Panc1 (cell line): Measurements from ENCODE around the gene UQCC3. TPM values are rescaled to one million over a fixed set of nuclear protein-coding genes. Genes with fewer than 3 reads are reported as not detected.

ENCODE experiments used
- ATAC-seq: fragments of 200-7000 bp; cut with Tn5 transposase; 2 replicates; pipeline ENCODE4 v1.9.1; 2020; ENCODE audit warnings: mild to moderate bottlenecking, moderate library complexity
- BruUV-seq: library from RNA; stranded (reverse); fragments of 400-500 nt; replicated peaks from 2 replicates; lab custom pipeline; 2021; lab: Mats Ljungman, UMichigan
- CTCF ChIA-PET: fragments of 300-600 bp; sonication (Branson Sonifier 250); formaldehyde crosslinking; loops from one replicate; lab custom pipeline; 2022; ENCODE audit warnings: antibody characterized with exemption; lab: Charles Lee
- POLR2A ChIA-PET: fragments of 300-600 bp; sonication (Branson Sonifier 250); formaldehyde crosslinking; loops from one replicate; lab custom pipeline; 2022; ENCODE audit warnings: antibody characterized with exemption; lab: Charles Lee
- DNase-seq: peaks from one replicate; pipeline ENCODE4 v3.0.0-alpha.2; 2010; ENCODE audit warnings: low read depth, low spot score
- H3K27ac ChIP-seq: 2 replicates; pipeline ENCODE4 v1.5.1; 2011; ENCODE audit warnings: mild to moderate bottlenecking, low read length, inconsistent platforms
- H3K27me3 ChIP-seq: fragments of 200-500 bp; sonication (Bioruptor generic); 2 replicates; pipeline ENCODE4 v1.6.0; 2014; ENCODE audit warnings: low read length, inconsistent platforms; ENCODE audit not compliant: control insufficient read depth, insufficient read depth
- H3K36me3 ChIP-seq: fragments of 200-500 bp; sonication (Bioruptor generic); 2 replicates; pipeline ENCODE4 v1.5.1; 2014; ENCODE audit warnings: inconsistent platforms, mild to moderate bottlenecking, low read length, moderate library complexity; ENCODE audit not compliant: control insufficient read depth, insufficient read depth
- H3K4me1 ChIP-seq: 2 replicates; pipeline ENCODE4 v1.5.1; 2011; ENCODE audit warnings: inconsistent platforms, mild to moderate bottlenecking, low read length, moderate library complexity; ENCODE audit not compliant: control insufficient read depth, insufficient read depth
- H3K4me3 ChIP-seq, 2 experiments: 2 replicates each; pipeline ENCODE4 v1.5.1; 2011 to 2012; ENCODE audit warnings: low read depth in 2 of 2, low read length in 2 of 2, mild to moderate bottlenecking in 2 of 2, inconsistent platforms in 1 of 2, moderate library complexity in 1 of 2
- H3K9me3 ChIP-seq: fragments of 200-500 bp; sonication (Bioruptor generic); 2 replicates; pipeline ENCODE4 v1.5.1; 2014; ENCODE audit warnings: low read depth, mild to moderate bottlenecking, inconsistent platforms, low read length, moderate library complexity; ENCODE audit not compliant: control insufficient read depth, insufficient read depth
- CTCF ChIP-seq: fragments of 450-650 bp; IDR thresholded peaks from 2 replicates; pipeline ENCODE4 v1.5.1; 2017; ENCODE audit warnings: mild to moderate bottlenecking
- POLR2AphosphoS5 ChIP-seq: IDR thresholded peaks from 2 replicates; pipeline ENCODE4 v1.6.1; 2012; ENCODE audit warnings: mild to moderate bottlenecking, low read depth, low read length, moderate library complexity
- SIN3A ChIP-seq: IDR thresholded peaks from 2 replicates; pipeline ENCODE4 v1.6.1; 2012; ENCODE audit warnings: low read depth, mild to moderate bottlenecking, low read length, moderate library complexity, borderline replicate concordance; ENCODE audit not compliant: insufficient read depth
- TCF7L2 ChIP-seq: IDR thresholded peaks from 2 replicates; pipeline ENCODE4 v1.6.1; 2011; ENCODE audit warnings: mild to moderate bottlenecking, low read depth, low read length, inconsistent platforms
- in situ Hi-C: cut with HindIII; loops from 2 replicates; pipeline ENCODE4 v1.10.0; 2016; ENCODE audit warnings: low sequenced_read_pairs, low pct_unique_long_range_greater_than_20kb
- intact Hi-C: fragments of 100-400 bp; cut with micrococcal nuclease; formaldehyde crosslinking; loops from one replicate; pipeline ENCODE4 v1.10.0; 2022; ENCODE audit not compliant: unreplicated experiment
- total RNA-seq: library from RNA; stranded (reverse); gene quantifications from one replicate; pipeline ENCODE4 v1.2.1, GENCODE V29; 2021; ENCODE audit not compliant: unreplicated experiment
- TF ChIP-seq, protein P1 (sequence below), 2 experiments: IDR thresholded peaks; 2 replicates each; pipeline ENCODE4 v1.6.1; 2011 to 2012; ENCODE audit warnings: low read depth in 2 of 2, control low read depth in 1 of 2, low read length in 1 of 2, mild to moderate bottlenecking in 1 of 2, moderate library complexity in 1 of 2; ENCODE audit not compliant: insufficient read depth in 1 of 2

UQCC3 gene
- total RNA-seq, 1 experiment from 2014 or later: 7.4 TPM

- peak; percentile 90 for ATAC-seq
Measured at GRCh38 chr11:62665075-62665598, 6.3 kb upstream of the UQCC3 start, which contains the start of the genes C11orf98 and CSKMT. Gene C11orf98 (minus strand): TSS chr11:62665210. CDS start chr11:62665169, 41 bp downstream. Gene CSKMT (plus strand): TSS chr11:62665312. CDS start chr11:62665880, 568 bp downstream.

DNA sequence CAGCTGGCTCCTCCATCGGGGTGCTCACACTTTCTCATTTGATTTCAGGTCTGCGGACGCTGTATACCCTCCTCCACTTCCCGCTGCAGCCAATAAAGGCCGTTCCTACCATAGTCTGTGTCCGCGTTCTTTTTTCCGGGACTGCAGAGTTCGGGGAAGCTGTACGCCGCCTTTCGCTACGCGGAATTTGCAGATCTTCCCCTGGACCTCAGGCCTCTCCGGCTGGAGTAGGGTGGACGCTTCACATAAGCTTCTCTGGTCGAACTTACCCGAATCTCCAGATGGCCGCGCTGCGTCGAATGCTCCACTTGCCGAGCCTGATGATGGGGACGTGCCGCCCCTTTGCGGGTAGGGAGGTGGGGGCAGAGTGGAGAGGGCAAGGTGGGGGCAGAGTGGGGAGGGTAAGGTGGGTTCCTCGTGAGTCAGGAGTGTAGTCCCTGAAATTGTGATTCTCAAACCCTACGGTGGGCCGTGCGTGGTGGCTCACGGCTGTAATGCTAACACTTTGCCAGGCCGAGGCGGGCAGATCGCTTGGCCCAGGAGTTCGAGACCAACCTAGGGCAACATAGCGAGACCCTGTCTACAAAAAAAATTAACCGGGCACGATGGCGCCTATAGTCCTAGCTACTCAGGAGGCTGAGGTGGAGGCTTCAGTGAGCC lies 5.7 kb upstream of the UQCC3 start:
- H3K36me3 ChIP-seq: peaks cover 9% of the 10 kb centered on the region
- intact Hi-C loops: no loop called here
- peak overlapping the region; percentile 99 for H3K27ac ChIP-seq
- H3K4me3 ChIP-seq: peak overlapping the region; percentile 94 to 96
- ChIA-PET POLR2A (interaction anchor here (0.6 to 2.1 kb wide), 13 partner anchors 8 to 850 kb away, joined by 3 to 10 read pairs (median 4); partner anchors contain the start of genes GANAB, HNRNPUL2, INTS5 and TTC9C), CTCF (no interaction called here)
- H3K27me3 ChIP-seq: no peaks in the 10 kb centered on the region
- ATAC-seq (peak; percentile 7; the same call in 1 of the 2 replicates), DNase-seq (no peak)
- no peaks in the 10 kb centered on the region for H3K9me3 ChIP-seq
- H3K4me1 ChIP-seq: peaks cover 25% of the 10 kb centered on the region
- BruUV-seq: TSS peak; percentile 97
- in situ Hi-C loops: no loop called here
- TF ChIP-seq, protein P1, sequence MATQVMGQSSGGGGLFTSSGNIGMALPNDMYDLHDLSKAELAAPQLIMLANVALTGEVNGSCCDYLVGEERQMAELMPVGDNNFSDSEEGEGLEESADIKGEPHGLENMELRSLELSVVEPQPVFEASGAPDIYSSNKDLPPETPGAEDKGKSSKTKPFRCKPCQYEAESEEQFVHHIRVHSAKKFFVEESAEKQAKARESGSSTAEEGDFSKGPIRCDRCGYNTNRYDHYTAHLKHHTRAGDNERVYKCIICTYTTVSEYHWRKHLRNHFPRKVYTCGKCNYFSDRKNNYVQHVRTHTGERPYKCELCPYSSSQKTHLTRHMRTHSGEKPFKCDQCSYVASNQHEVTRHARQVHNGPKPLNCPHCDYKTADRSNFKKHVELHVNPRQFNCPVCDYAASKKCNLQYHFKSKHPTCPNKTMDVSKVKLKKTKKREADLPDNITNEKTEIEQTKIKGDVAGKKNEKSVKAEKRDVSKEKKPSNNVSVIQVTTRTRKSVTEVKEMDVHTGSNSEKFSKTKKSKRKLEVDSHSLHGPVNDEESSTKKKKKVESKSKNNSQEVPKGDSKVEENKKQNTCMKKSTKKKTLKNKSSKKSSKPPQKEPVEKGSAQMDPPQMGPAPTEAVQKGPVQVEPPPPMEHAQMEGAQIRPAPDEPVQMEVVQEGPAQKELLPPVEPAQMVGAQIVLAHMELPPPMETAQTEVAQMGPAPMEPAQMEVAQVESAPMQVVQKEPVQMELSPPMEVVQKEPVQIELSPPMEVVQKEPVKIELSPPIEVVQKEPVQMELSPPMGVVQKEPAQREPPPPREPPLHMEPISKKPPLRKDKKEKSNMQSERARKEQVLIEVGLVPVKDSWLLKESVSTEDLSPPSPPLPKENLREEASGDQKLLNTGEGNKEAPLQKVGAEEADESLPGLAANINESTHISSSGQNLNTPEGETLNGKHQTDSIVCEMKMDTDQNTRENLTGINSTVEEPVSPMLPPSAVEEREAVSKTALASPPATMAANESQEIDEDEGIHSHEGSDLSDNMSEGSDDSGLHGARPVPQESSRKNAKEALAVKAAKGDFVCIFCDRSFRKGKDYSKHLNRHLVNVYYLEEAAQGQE (IDR thresholded peaks at IDR 0.05; ENCODE audit: insufficient read depth in 1 of 2, low read depth in 2 of 2, low read length in 1 of 2): no peak
- no peak for TF ChIP-seq TCF7L2
- TF ChIP-seq POLR2AphosphoS5: no peak
- TF ChIP-seq CTCF: no peak
- TF ChIP-seq SIN3A: no peak; the same call in 1 of the 2 replicates

More at GRCh38 chr11:62665075-62665598, 6.3 kb upstream of the UQCC3 start, which contains the start of the genes C11orf98 and CSKMT:
- peak; percentile 100 for TF ChIP-seq POLR2AphosphoS5
- TF ChIP-seq, protein P1 (IDR thresholded peaks at IDR 0.05; ENCODE audit: insufficient read depth in 1 of 2, low read depth in 2 of 2, low read length in 1 of 2): no peak
- peak; percentile 93; the same call in 1 of the 2 replicates for TF ChIP-seq SIN3A
- TF ChIP-seq TCF7L2: peak; percentile 67; the same call in 1 of the 2 replicates
- TF ChIP-seq CTCF: no peak
- peaks cover 9% of the 10 kb centered on the region for H3K36me3 ChIP-seq
- peak within 1 kb of the TSS; percentile 94 to 96 for H3K4me3 ChIP-seq
- DNase-seq: peak; percentile 59
- ChIA-PET POLR2A (interaction anchor here (0.5 to 1.7 kb wide), 17 partner anchors 9 to 850 kb away, joined by 3 to 10 read pairs (median 3); partner anchors contain the start of genes GANAB, HNRNPUL2, INTS5 and TTC9C), CTCF (interaction anchor here (0.6 to 0.9 kb wide), 2 partner anchors 53 to 55 kb away, joined by 3 to 6 read pairs; no protein-coding TSS in a partner anchor)
- H3K27ac ChIP-seq: peak within 1 kb of the TSS; percentile 99
- H3K9me3 ChIP-seq: no peaks in the 10 kb centered on the region
- intact Hi-C loops (no loop called here), in situ Hi-C loops (no loop called here)
- H3K4me1 ChIP-seq: peaks cover 22% of the 10 kb centered on the region
- H3K27me3 ChIP-seq: no peaks in the 10 kb centered on the region
- no TSS peak for BruUV-seq
